Neural cell (in vitro differentiated cells): ENCODE measurements around the gene CABP4. TPM values are rescaled to one million over a fixed set of nuclear protein-coding genes. Genes with fewer than 3 reads are reported as not detected.
"Not testable (repeated sequence)": the region's sequence is repeated elsewhere in the genome, so short reads cannot be mapped to it uniquely, and the experiment has no call there.

ENCODE experiments used
- H2AFZ ChIP-seq: fragments of 200-600, 300-800 bp; sonication (generic), shearing (Covaris generic); 2 replicates; pipeline ENCODE4 v1.6.0; 2014; ENCODE audit warnings: low read depth, mild to moderate bottlenecking, antibody characterized with exemption, low read length, moderate library complexity
- H3F3A ChIP-seq: fragments of 200-600 bp; shearing (Covaris generic); 2 replicates; pipeline ENCODE4 v1.6.1; 2016; ENCODE audit warnings: mild to moderate bottlenecking, moderate library complexity, mixed read lengths, antibody characterized with exemption, low read length; ENCODE audit not compliant: insufficient read depth, poor library complexity, severe bottlenecking
- H3K27ac ChIP-seq: fragments of 200-600, 300-800 bp; sonication (generic), shearing (Covaris generic); 2 replicates; pipeline ENCODE4 v1.5.1; 2014; ENCODE audit warnings: mild to moderate bottlenecking, low read length, moderate library complexity
- H3K27me3 ChIP-seq: fragments of 300-800, 200-600 bp; sonication (generic), shearing (Covaris generic); 2 replicates; pipeline ENCODE4 v1.6.0; 2014; ENCODE audit warnings: mild to moderate bottlenecking, low read depth, low read length, moderate library complexity; ENCODE audit not compliant: insufficient read depth
- H3K36me3 ChIP-seq: fragments of 300-800, 200-600 bp; sonication (generic), shearing (Covaris generic); 2 replicates; pipeline ENCODE4 v1.5.1; 2014; ENCODE audit warnings: mild to moderate bottlenecking, antibody characterized with exemption, low read length, moderate library complexity; ENCODE audit not compliant: insufficient read depth
- H3K4me2 ChIP-seq: fragments of 300-800, 200-600 bp; sonication (generic), shearing (Covaris generic); 2 replicates; pipeline ENCODE4 v1.6.0; 2014; ENCODE audit warnings: mild to moderate bottlenecking, low read length
- H3K4me3 ChIP-seq: fragments of 300-800, 200-600 bp; sonication (generic), shearing (Covaris generic); 2 replicates; pipeline ENCODE4 v1.5.1; 2014; ENCODE audit warnings: mild to moderate bottlenecking, low read length, moderate library complexity
- H3K79me2 ChIP-seq: fragments of 200-600 bp; shearing (Covaris generic); replicated peaks from 2 replicates; pipeline ENCODE4 v1.6.0; 2014; ENCODE audit warnings: mild to moderate bottlenecking, low read length, moderate library complexity; ENCODE audit not compliant: insufficient read depth
- H3K9ac ChIP-seq: fragments of 300-800, 200-600 bp; sonication (generic), shearing (Covaris generic); 2 replicates; pipeline ENCODE4 v1.6.1; 2016; ENCODE audit warnings: mild to moderate bottlenecking, low read length, mixed read lengths
- H3K9me2 ChIP-seq: fragments of 200-600 bp; shearing (Covaris generic); 2 replicates; pipeline ENCODE4 v1.6.1; 2016; ENCODE audit warnings: mild to moderate bottlenecking, low read length, mixed read lengths; ENCODE audit not compliant: insufficient read depth
- H3K9me3 ChIP-seq: fragments of 200-600, 300-800 bp; sonication (generic), shearing (Covaris generic); 2 replicates; pipeline ENCODE4 v1.6.1; 2016; ENCODE audit warnings: mild to moderate bottlenecking, mixed run types, low read length, moderate library complexity, mixed read lengths
- H4K20me1 ChIP-seq: fragments of 200-600 bp; shearing (Covaris generic); 2 replicates; pipeline ENCODE4 v1.6.1; 2016; ENCODE audit warnings: mild to moderate bottlenecking, mixed run types; ENCODE audit not compliant: insufficient read depth
- CTCF ChIP-seq: fragments of 450-650 bp; IDR thresholded peaks from 2 replicates; pipeline ENCODE4 v1.5.1; 2014; ENCODE audit warnings: antibody characterized with exemption, mild to moderate bottlenecking, moderate library complexity; ENCODE audit not compliant: poor library complexity, severe bottlenecking
- EP300 ChIP-seq: fragments of 450-650 bp; conservative IDR thresholded peaks from 2 replicates; pipeline ENCODE4 v1.6.1; 2014; ENCODE audit warnings: antibody characterized with exemption, mild to moderate bottlenecking, moderate library complexity; ENCODE audit not compliant: poor library complexity, severe bottlenecking
- EZH2 ChIP-seq: fragments of 200-600, 300-800 bp; shearing (Covaris generic), sonication (generic); IDR thresholded peaks from 2 replicates; pipeline ENCODE4 v1.6.1; 2014; ENCODE audit warnings: antibody characterized with exemption, low read length, borderline replicate concordance, mild to moderate bottlenecking; ENCODE audit not compliant: insufficient read depth, poor library complexity, severe bottlenecking
- MXI1 ChIP-seq: fragments of 450-650 bp; conservative IDR thresholded peaks from 2 replicates; pipeline ENCODE4 v1.6.1; 2014; ENCODE audit warnings: antibody characterized with exemption, mild to moderate bottlenecking; ENCODE audit not compliant: poor library complexity, severe bottlenecking
- POLR2AphosphoS5 ChIP-seq: IDR thresholded peaks from 2 replicates; pipeline ENCODE4 v1.6.1; 2012
- RAD21 ChIP-seq: fragments of 450-650 bp; conservative IDR thresholded peaks from 2 replicates; pipeline ENCODE4 v1.6.1; 2014; ENCODE audit warnings: antibody characterized with exemption, mild to moderate bottlenecking, moderate library complexity
- REST ChIP-seq: IDR thresholded peaks from 2 replicates; pipeline ENCODE4 v1.6.1; 2012; ENCODE audit warnings: borderline replicate concordance
- SMC3 ChIP-seq: fragments of 450-650 bp; conservative IDR thresholded peaks from 2 replicates; pipeline ENCODE4 v1.6.1; 2014; ENCODE audit warnings: antibody characterized with exemption, mild to moderate bottlenecking, moderate library complexity; ENCODE audit not compliant: poor library complexity
- TAF1 ChIP-seq: IDR thresholded peaks from 2 replicates; pipeline ENCODE4 v1.6.1; 2012; ENCODE audit warnings: low read depth
- polyA plus RNA-seq: library from polyadenylated mRNA; depleted of rRNA; stranded (reverse); fragments of >200 nt; gene quantifications from 2 replicates; pipeline ENCODE4 v1.2.3, GENCODE V29; 2014

CABP4 gene
- polyA plus RNA-seq, 1 donor from 2014 or later, result not detected

- no peak for TF ChIP-seq MXI1
- TF ChIP-seq POLR2AphosphoS5, result no peak
- no peak for TF ChIP-seq SMC3
- no peak for TF ChIP-seq CTCF
- no peak for TF ChIP-seq TAF1
- no peak for TF ChIP-seq RAD21
- no peak for TF ChIP-seq EZH2
- TF ChIP-seq EP300, result no peak
- TF ChIP-seq REST, result no peak
- H4K20me1 ChIP-seq, result no peaks in the 10 kb centered on the region
- no peak overlapping the region for H3K27ac ChIP-seq
Observed at GRCh38 chr11:67472882-67473281, 17.7 kb downstream of the CABP4 start.

GRCh38 chr11:67476692-67477091 is 21.5 kb downstream of the CABP4 start:
- not testable (repeated sequence) for H2AFZ ChIP-seq, H3K27ac ChIP-seq, H3K9me3 ChIP-seq, H3K9ac ChIP-seq, H4K20me1 ChIP-seq, H3K9me2 ChIP-seq, H3K4me2 ChIP-seq, H3K27me3 ChIP-seq, H3F3A ChIP-seq, H3K36me3 ChIP-seq, H3K4me3 ChIP-seq, H3K79me2 ChIP-seq

More at GRCh38 chr11:67472882-67473281, 17.7 kb downstream of the CABP4 start:
- H3K9me2 ChIP-seq, result no peaks in the 10 kb centered on the region
- H3K9ac ChIP-seq, result no peak overlapping the region
- no peaks in the 10 kb centered on the region for H3K36me3 ChIP-seq
- no peaks in the 10 kb centered on the region for H3K27me3 ChIP-seq
- no peak overlapping the region for H3K4me3 ChIP-seq
- H2AFZ ChIP-seq, result no peak overlapping the region
- no peak overlapping the region for H3K4me2 ChIP-seq
- no peaks in the 10 kb centered on the region for H3K79me2 ChIP-seq
- no peaks in the 10 kb centered on the region for H3K9me3 ChIP-seq
- no peaks in the 10 kb centered on the region for H3F3A ChIP-seq

- H4K20me1 ChIP-seq, H3K4me2 ChIP-seq, H3K79me2 ChIP-seq, H3F3A ChIP-seq, H3K9ac ChIP-seq, H2AFZ ChIP-seq, H3K36me3 ChIP-seq, H3K27me3 ChIP-seq, H3K9me3 ChIP-seq, H3K27ac ChIP-seq, H3K4me3 ChIP-seq, H3K9me2 ChIP-seq: not testable (repeated sequence)
Observed at GRCh38 chr11:67477344-67478050, 22.3 kb downstream of the CABP4 start.
